Dedifferentiated amniotic fluid mesenchymal stem cell (primary cell): ENCODE data around the gene LAMB2.

ENCODE experiments used
- DNase-seq: peaks from one replicate; pipeline ENCODE4 v3.0.0-alpha.2; 2016; ENCODE audit errors: extremely low spot score

Gene LAMB2

GRCh38 chr3:49132437-49133225 lies at the start of gene LAMB2:
LAMB2 (minus strand) TSS chr3:49133050; CDS start chr3:49132867, 183 bp downstream.
- DNase-seq = peak; percentile 81

- no peak for DNase-seq
These were observed 48.5 kb upstream of the LAMB2 start for GRCh38 chr3:49181351-49181750.

- no peak for DNase-seq
These were observed 47.3 kb upstream of the LAMB2 start for GRCh38 chr3:49180116-49180515.

- no peak for DNase-seq
These were observed 44.2 kb upstream of the LAMB2 start for GRCh38 chr3:49177073-49177472.

- no peak for DNase-seq
These were observed 42.7 kb upstream of the LAMB2 start for GRCh38 chr3:49175530-49175929.

GRCh38 chr3:49174397-49174985 lies 41.6 kb upstream of the LAMB2 start:
- DNase-seq = no peak

- no peak for DNase-seq
These were observed 40.9 kb upstream of the LAMB2 start for GRCh38 chr3:49173792-49174170.

GRCh38 chr3:49173116-49173791 lies 40.4 kb upstream of the LAMB2 start:
- DNase-seq = no peak

GRCh38 chr3:49172551-49173041 lies 39.7 kb upstream of the LAMB2 start:
- no peak for DNase-seq

GRCh38 chr3:49171775-49172500 lies 39.1 kb upstream of the LAMB2 start:
- no peak for DNase-seq

GRCh38 chr3:49171119-49171774 lies 38.4 kb upstream of the LAMB2 start, which contains the start of gene KLHDC8B:
KLHDC8B (plus strand) TSS chr3:49171598; CDS start chr3:49172770, 1,172 bp downstream.
- peak; percentile 60 for DNase-seq

GRCh38 chr3:49170744-49171118 lies 37.9 kb upstream of the LAMB2 start:
- no peak for DNase-seq

- DNase-seq = no peak
These were observed 34.1 kb upstream of the LAMB2 start for GRCh38 chr3:49166752-49167556.

GRCh38 chr3:49165771-49166751 lies 33.2 kb upstream of the LAMB2 start, which contains the start of gene CCDC71:
CCDC71 (minus strand) TSS chr3:49166331; CDS start chr3:49164208, 2,123 bp downstream.
- DNase-seq = peak; percentile 42

- DNase-seq = no peak
These were observed 32.3 kb upstream of the LAMB2 start for GRCh38 chr3:49164983-49165720.

GRCh38 chr3:49163609-49164008 lies 30.8 kb upstream of the LAMB2 start:
- no peak for DNase-seq

- no peak for DNase-seq
These were observed 30.0 kb upstream of the LAMB2 start for GRCh38 chr3:49162751-49163419.
